OCI-LY3 (cell line): ENCODE results near the gene ANXA11.
"Not testable (repeated sequence)": the region's sequence is repeated elsewhere in the genome, so short reads cannot be mapped to it uniquely, and the experiment has no call there.

Source experiments
- H2AFZ ChIP-seq: fragments of 200-600, 300-600 bp; shearing (Covaris generic); 2 replicates; pipeline ENCODE4 v1.6.0; 2014; ENCODE audit warnings: antibody characterized with exemption, low read depth, low read length
- H3K27ac ChIP-seq: fragments of 200-600, 300-600 bp; sonication (generic); 2 replicates; pipeline ENCODE4 v1.5.1; 2014; ENCODE audit warnings: mild to moderate bottlenecking, low read length, moderate library complexity, mixed read lengths
- H3K27me3 ChIP-seq: fragments of 200-600, 300-600 bp; sonication (generic); 2 replicates; pipeline ENCODE4 v1.6.1; 2014; ENCODE audit warnings: low read depth, low read length, mixed read lengths
- H3K36me3 ChIP-seq: fragments of 200-600, 300-600 bp; sonication (generic); replicated peaks from 2 replicates; pipeline ENCODE3; 2014; ENCODE audit warnings: low read depth, low read length, mixed read lengths
- H3K4me1 ChIP-seq: fragments of 300-600, 200-600 bp; sonication (generic); 2 replicates; pipeline ENCODE4 v1.6.1; 2014; ENCODE audit warnings: low read length, mixed read lengths
- H3K4me2 ChIP-seq: fragments of 200-600, 300-600 bp; sonication (generic); 2 replicates; pipeline ENCODE4 v1.6.1; 2014; ENCODE audit warnings: low read length, mixed read lengths
- H3K4me3 ChIP-seq: fragments of 300-600, 200-600 bp; sonication (generic); 2 replicates; pipeline ENCODE4 v1.5.1; 2014; ENCODE audit warnings: antibody characterized with exemption, mild to moderate bottlenecking, low read length, moderate library complexity
- H3K79me2 ChIP-seq: fragments of 300-600, 200-600 bp; shearing (Covaris generic); 2 replicates; pipeline ENCODE4 v1.6.1; 2014; ENCODE audit warnings: mild to moderate bottlenecking, low read length, mixed read lengths
- H3K9ac ChIP-seq: fragments of 300-600, 200-600 bp; shearing (Covaris generic); 2 replicates; pipeline ENCODE4 v1.6.0; 2014; ENCODE audit warnings: mild to moderate bottlenecking, low read length, moderate library complexity
- H3K9me3 ChIP-seq: fragments of 200-600, 300-600 bp; shearing (Covaris generic); 2 replicates; pipeline ENCODE4 v1.6.1; 2014; ENCODE audit warnings: low read length, mixed read lengths; ENCODE audit not compliant: insufficient read depth
- H4K20me1 ChIP-seq: fragments of 200-600, 300-600 bp; sonication (generic); 2 replicates; pipeline ENCODE4 v1.6.1; 2016; ENCODE audit warnings: low read length, mixed read lengths; ENCODE audit not compliant: insufficient read depth
- EZH2phosphoT487 ChIP-seq: fragments of 200-600 bp; shearing (Covaris generic); IDR thresholded peaks from 2 replicates; pipeline ENCODE4 v1.6.1; 2018; ENCODE audit warnings: antibody characterized with exemption, mixed run types, low read depth
- TF ChIP-seq, protein P1 (sequence below): fragments of 200-600, 300-600 bp; sonication (generic); IDR thresholded peaks from 2 replicates; pipeline ENCODE4 v1.5.1; 2014; ENCODE audit warnings: antibody characterized with exemption, low read length, low read depth

The ANXA11 gene

DNA sequence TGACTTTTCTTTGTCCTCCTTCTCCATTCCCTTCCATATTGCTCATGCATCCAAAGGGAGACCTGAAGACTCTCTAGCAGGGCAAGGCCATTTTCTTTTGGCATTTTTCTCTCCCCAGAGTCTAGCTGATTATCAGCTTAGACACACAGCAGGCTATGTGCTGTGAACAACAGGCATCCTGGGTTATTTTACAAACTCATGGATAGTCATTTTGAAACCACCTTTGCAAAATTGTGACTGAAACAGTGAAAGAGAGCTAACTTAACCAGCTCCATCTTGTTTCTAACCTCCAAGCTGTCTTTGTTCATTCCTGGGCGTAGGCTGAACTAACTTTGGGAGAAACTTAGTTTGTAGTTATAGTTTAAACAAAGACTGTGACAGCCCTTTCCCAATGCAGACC is 13.5 kb upstream of the ANXA11 start:
- peaks cover 14% of the 10 kb centered on the region for H3K4me1 ChIP-seq
- not testable (repeated sequence) for H3K79me2 ChIP-seq, H2AFZ ChIP-seq, H3K4me3 ChIP-seq, H3K36me3 ChIP-seq, H3K9me3 ChIP-seq, H3K9ac ChIP-seq, H4K20me1 ChIP-seq, H3K27me3 ChIP-seq
- peak overlapping the region; percentile 45 for H3K4me2 ChIP-seq
- H3K27ac ChIP-seq: peak overlapping the region; percentile 35

DNA sequence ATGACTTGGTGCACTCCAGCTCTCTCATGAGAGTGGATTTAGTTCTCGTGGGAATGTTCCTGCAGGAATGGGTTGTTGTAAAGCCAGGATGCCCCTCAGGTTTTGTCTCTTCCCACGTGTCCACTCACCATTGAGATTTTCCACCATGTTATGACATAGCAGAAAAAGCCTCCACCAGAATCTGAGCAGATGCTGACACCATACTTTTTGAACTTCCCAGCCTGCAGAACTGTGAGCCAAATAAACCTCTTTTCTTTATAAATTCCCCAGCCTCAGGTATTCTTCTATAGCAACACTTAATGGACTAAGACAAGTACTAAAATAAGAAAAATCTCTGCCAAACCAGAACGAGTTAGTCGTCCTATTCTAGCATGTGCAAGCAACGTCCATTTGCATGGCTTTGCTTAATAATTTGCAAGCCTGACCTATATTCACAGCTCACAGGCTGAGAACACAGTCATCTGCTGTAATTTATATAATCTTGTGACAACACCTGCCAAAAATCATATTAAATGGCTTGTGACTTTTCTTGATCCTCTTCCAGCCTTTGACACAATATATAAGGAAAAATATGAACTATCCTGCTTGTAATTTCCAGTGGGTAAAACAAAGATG is 9.1 kb upstream of the ANXA11 start:
- not testable (repeated sequence) for H3K36me3 ChIP-seq, H4K20me1 ChIP-seq, H3K79me2 ChIP-seq, H3K4me2 ChIP-seq, H3K27ac ChIP-seq, H3K4me3 ChIP-seq, H3K27me3 ChIP-seq, H2AFZ ChIP-seq, H3K9me3 ChIP-seq, H3K4me1 ChIP-seq, H3K9ac ChIP-seq

DNA sequence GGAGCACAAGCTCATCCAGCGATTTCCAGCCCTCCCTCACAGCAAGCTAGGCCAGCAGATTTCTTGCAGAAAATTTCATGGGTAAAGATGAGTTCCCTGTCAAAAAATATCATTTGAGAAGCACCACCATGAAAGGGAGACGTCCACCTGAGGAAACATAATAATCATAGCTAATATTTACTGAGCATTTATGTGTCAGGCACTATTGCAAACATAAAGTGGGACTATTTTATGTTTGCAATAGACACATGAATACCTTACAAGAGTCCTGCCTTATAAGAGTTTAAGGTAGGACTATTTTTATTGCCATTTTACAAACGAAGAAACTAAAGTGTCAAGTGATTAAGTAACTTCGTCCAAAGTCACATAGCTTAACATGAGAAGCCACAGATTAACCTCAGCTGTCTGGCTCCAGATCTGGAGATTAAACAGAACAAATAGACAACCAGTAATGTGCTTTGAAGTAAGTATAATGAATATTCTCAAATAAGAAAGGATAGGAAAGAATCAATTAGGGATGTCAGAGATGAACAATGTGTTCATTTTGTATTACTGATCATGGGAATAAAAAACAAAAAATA is 7.3 kb upstream of the ANXA11 start:
- H2AFZ ChIP-seq, H3K27me3 ChIP-seq: not testable (repeated sequence)

DNA sequence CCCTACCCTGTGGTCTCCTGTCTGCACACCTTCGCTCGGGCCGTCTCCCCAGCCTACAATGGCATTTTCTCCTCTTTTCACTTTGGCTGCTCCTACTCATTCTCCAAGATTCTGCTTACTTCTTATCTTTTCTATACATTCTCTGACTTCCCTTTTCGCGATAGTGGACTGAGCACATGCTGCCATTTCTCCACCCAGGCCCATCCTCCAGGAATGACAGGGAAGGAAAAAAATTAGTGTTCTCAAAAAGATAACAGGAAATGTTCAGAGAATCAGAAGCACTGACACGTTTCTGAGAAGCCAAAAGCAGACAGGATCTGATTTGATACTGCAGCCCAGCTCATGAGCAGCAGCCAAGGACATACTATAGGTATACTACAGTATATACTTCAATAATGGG is 6.4 kb upstream of the ANXA11 start:
- no peaks in the 10 kb centered on the region for H3K4me1 ChIP-seq
- H3K9me3 ChIP-seq: no peaks in the 10 kb centered on the region
- TF ChIP-seq, protein P1, sequence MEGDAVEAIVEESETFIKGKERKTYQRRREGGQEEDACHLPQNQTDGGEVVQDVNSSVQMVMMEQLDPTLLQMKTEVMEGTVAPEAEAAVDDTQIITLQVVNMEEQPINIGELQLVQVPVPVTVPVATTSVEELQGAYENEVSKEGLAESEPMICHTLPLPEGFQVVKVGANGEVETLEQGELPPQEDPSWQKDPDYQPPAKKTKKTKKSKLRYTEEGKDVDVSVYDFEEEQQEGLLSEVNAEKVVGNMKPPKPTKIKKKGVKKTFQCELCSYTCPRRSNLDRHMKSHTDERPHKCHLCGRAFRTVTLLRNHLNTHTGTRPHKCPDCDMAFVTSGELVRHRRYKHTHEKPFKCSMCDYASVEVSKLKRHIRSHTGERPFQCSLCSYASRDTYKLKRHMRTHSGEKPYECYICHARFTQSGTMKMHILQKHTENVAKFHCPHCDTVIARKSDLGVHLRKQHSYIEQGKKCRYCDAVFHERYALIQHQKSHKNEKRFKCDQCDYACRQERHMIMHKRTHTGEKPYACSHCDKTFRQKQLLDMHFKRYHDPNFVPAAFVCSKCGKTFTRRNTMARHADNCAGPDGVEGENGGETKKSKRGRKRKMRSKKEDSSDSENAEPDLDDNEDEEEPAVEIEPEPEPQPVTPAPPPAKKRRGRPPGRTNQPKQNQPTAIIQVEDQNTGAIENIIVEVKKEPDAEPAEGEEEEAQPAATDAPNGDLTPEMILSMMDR: no peak
- no peak for TF ChIP-seq EZH2phosphoT487
- H2AFZ ChIP-seq: no peak overlapping the region
- no peaks in the 10 kb centered on the region for H4K20me1 ChIP-seq
- no peaks in the 10 kb centered on the region for H3K36me3 ChIP-seq
- no peaks in the 10 kb centered on the region for H3K27me3 ChIP-seq
- no peak overlapping the region for H3K9ac ChIP-seq
- no peaks in the 10 kb centered on the region for H3K79me2 ChIP-seq
- H3K4me3 ChIP-seq: no peak overlapping the region
- H3K27ac ChIP-seq: no peak overlapping the region
- H3K4me2 ChIP-seq: no peak overlapping the region

More for the DNA sequence above, 7.3 kb upstream of the ANXA11 start:
- H3K9ac ChIP-seq, H3K9me3 ChIP-seq, H3K27ac ChIP-seq, H3K4me2 ChIP-seq, H4K20me1 ChIP-seq, H3K79me2 ChIP-seq, H3K36me3 ChIP-seq, H3K4me3 ChIP-seq, H3K4me1 ChIP-seq: not testable (repeated sequence)

DNA sequence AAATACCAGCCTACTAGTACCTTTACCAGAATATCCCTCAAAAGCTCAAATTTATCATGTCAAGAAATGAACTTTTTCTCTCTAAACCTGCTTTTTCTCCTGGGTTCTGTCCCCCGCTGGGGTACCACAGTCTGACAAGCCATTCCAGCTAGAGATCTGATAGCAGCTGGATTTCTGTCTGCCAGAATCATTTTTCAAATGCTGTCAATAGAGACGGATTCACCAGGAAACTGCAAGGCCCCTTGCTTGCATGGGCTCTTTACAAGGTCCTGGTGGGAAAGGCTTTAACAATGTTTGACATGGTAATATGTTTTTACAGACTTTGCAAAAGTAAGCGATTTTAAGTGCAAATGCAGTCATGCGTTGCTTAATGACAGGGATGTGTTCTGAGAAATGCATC is 4.9 kb upstream of the ANXA11 start:
- H3K4me1 ChIP-seq: peaks cover 6% of the 10 kb centered on the region; the same call in 1 of the 2 replicates
- TF ChIP-seq, protein P1: no peak
- no peak for TF ChIP-seq EZH2phosphoT487
- H3K9me3 ChIP-seq: no peaks in the 10 kb centered on the region
- no peaks in the 10 kb centered on the region for H4K20me1 ChIP-seq
- H3K36me3 ChIP-seq: no peaks in the 10 kb centered on the region
- H2AFZ ChIP-seq: no peak overlapping the region
- H3K4me2 ChIP-seq: no peak overlapping the region
- H3K4me3 ChIP-seq: no peak overlapping the region
- no peak overlapping the region for H3K27ac ChIP-seq
- H3K9ac ChIP-seq: no peak overlapping the region
- H3K79me2 ChIP-seq: peaks cover 5% of the 10 kb centered on the region; the same call in 1 of the 2 replicates
- H3K27me3 ChIP-seq: no peaks in the 10 kb centered on the region
